Prostate gland (tissue), 2 donors: ENCODE results near the gene NGB.

Source experiments
- CTCF ChIP-seq, 4 experiments: fragments of 200-600 bp in 2 of 4; fragments of 450-650 bp in 2 of 4; sonication (generic) in 2 of 4; IDR thresholded peaks; 1 replicate in 3 of 4; 2 replicates in 1 of 4; pipeline ENCODE4 v1.5.1; 2016 to 2019; ENCODE audit warnings: antibody characterized with exemption in 4 of 4, mild to moderate bottlenecking in 2 of 4, moderate library complexity in 2 of 4
- POLR2A ChIP-seq: fragments of 450-650 bp; IDR thresholded peaks from one replicate; pipeline ENCODE4 v1.6.1; 2016; ENCODE audit warnings: antibody characterized with exemption, mild to moderate bottlenecking

DNA sequence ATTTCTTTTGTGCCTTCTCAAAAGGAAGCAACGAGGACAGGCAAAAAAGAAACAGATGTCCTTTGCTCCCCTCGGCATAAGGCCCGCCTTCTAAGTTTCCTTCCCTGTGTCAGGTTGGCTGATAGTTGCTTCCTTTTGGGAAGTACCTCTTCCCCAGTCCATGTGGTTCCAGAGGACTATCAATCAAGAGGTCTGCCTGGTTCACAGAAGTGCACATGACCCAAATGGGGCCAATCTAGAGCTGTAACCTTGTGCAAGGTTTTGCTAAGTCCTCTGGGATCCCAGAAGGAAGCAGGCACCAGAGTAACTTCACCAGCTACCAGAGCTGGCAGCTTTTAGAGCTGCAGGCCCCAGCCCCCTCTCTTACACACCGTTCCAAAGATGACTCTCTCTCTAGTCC is 46.8 kb downstream of the NGB start:
- TF ChIP-seq POLR2A (no peak), CTCF (IDR thresholded peaks at IDR 0.05) (no peak)
